NB4 (cell line): ENCODE data around the gene SEMA3F.
A peak's percentile ranks its signal among the peaks of the same experiment; 100 is the strongest.

Experiments
- DNase-seq: peaks from one replicate; pipeline ENCODE4 v3.0.0; 2010; ENCODE audit warnings: low read depth
- H3K4me3 ChIP-seq: one replicate; pipeline ENCODE4 v1.5.1; 2011; ENCODE audit warnings: mild to moderate bottlenecking, low read depth, low read length, moderate library complexity
- CTCF ChIP-seq: IDR thresholded peaks from one replicate; pipeline ENCODE4 v1.5.1; 2012; ENCODE audit warnings: low read depth, low read length
- MAX ChIP-seq: IDR thresholded peaks from 2 replicates; pipeline ENCODE4 v1.6.1; 2011; ENCODE audit warnings: low read depth, low read length
- MYC ChIP-seq: IDR thresholded peaks from 2 replicates; pipeline ENCODE4 v1.6.1; 2011; ENCODE audit warnings: low read depth, low read length
- POLR2A ChIP-seq: IDR thresholded peaks from 2 replicates; pipeline ENCODE4 v1.6.1; 2011; ENCODE audit warnings: mild to moderate bottlenecking; ENCODE audit not compliant: insufficient read length; ENCODE audit errors: extremely low read depth

The SEMA3F gene

GRCh38 chr3:50135964-50136363, 19.2 kb upstream of the SEMA3F start:
- no peak overlapping the region for H3K4me3 ChIP-seq
- DNase-seq, result no peak
- no peak for TF ChIP-seq POLR2A
- no peak for TF ChIP-seq CTCF
- no peak for TF ChIP-seq MYC
- no peak for TF ChIP-seq MAX

- DNase-seq, result no peak
- H3K4me3 ChIP-seq, result no peak overlapping the region
- no peak for TF ChIP-seq MYC
- TF ChIP-seq MAX, result no peak
- TF ChIP-seq CTCF, result no peak
- TF ChIP-seq POLR2A, result no peak
Observed at GRCh38 chr3:50136714-50137405, 18.3 kb upstream of the SEMA3F start.

- TF ChIP-seq MYC, result no peak
- TF ChIP-seq POLR2A, result no peak
- no peak for TF ChIP-seq CTCF
- no peak for TF ChIP-seq MAX
- no peak for DNase-seq
- no peak overlapping the region for H3K4me3 ChIP-seq
Observed at GRCh38 chr3:50137531-50137930, 17.6 kb upstream of the SEMA3F start.

GRCh38 chr3:50138266-50139200, 16.6 kb upstream of the SEMA3F start:
- DNase-seq, result peak; percentile 31
- TF ChIP-seq MAX (no peak), CTCF (no peak)
- no peak overlapping the region for H3K4me3 ChIP-seq

- TF ChIP-seq MYC, result no peak
- no peak for TF ChIP-seq POLR2A
- TF ChIP-seq MAX, result no peak
- no peak for TF ChIP-seq CTCF
- no peak for DNase-seq
- no peak overlapping the region for H3K4me3 ChIP-seq
Observed at GRCh38 chr3:50139308-50139707, 15.8 kb upstream of the SEMA3F start.
